ENCODE data around the gene MIDN. TPM values are rescaled to one million over a fixed set of nuclear protein-coding genes. Genes with fewer than 3 reads are reported as not detected.

The MIDN gene
- total RNA-seq, 1 donor from 2014 or later = 193 TPM

GRCh38 chr19:1233115-1233667, 15.2 kb upstream of the MIDN start:
- Mint-ChIP-seq H3K4me3 (ENCODE audit: low read depth) (no peak overlapping the region), H3K27ac (no peak overlapping the region), H3K9me3 (ENCODE audit: low read depth) (no peaks in the 10 kb centered on the region), H3K36me3 (ENCODE audit: insufficient read depth) (peaks cover 5% of the 10 kb centered on the region), H3K27me3 (no peaks in the 10 kb centered on the region), H3K4me1 (ENCODE audit: low read depth) (no peaks in the 10 kb centered on the region)
- TF ChIP-seq CTCF (IDR thresholded peaks at IDR 0.05; ENCODE audit: unreplicated experiment) = no peak
- no peak for DNase-seq (ENCODE audit: low spot score, unreplicated experiment)

- no peak for DNase-seq (ENCODE audit: low spot score, unreplicated experiment)
- Mint-ChIP-seq H3K36me3 (ENCODE audit: insufficient read depth) (peaks cover 4% of the 10 kb centered on the region), H3K9me3 (ENCODE audit: low read depth) (no peaks in the 10 kb centered on the region), H3K27ac (no peak overlapping the region), H3K4me3 (ENCODE audit: low read depth) (no peak overlapping the region), H3K27me3 (no peaks in the 10 kb centered on the region), H3K4me1 (ENCODE audit: low read depth) (peaks cover 6% of the 10 kb centered on the region)
- TF ChIP-seq CTCF (IDR thresholded peaks at IDR 0.05; ENCODE audit: unreplicated experiment) = no peak
These were observed 14.1 kb upstream of the MIDN start for GRCh38 chr19:1234051-1234954.

- peaks cover 4% of the 10 kb centered on the region for H3K36me3 Mint-ChIP-seq (ENCODE audit: insufficient read depth)
These were observed 13.4 kb upstream of the MIDN start for GRCh38 chr19:1234955-1235380.

GRCh38 chr19:1235625-1236538, 12.5 kb upstream of the MIDN start:
- Mint-ChIP-seq H3K4me1 (ENCODE audit: low read depth) (peaks cover 7% of the 10 kb centered on the region), H3K27me3 (no peaks in the 10 kb centered on the region), H3K4me3 (ENCODE audit: low read depth) (peak overlapping the region; percentile 35)

More at GRCh38 chr19:1234955-1235380, 13.4 kb upstream of the MIDN start:
- Mint-ChIP-seq H3K4me1 (ENCODE audit: low read depth) (peaks cover 7% of the 10 kb centered on the region), H3K27me3 (no peaks in the 10 kb centered on the region), H3K27ac (no peak overlapping the region), H3K9me3 (ENCODE audit: low read depth) (no peaks in the 10 kb centered on the region), H3K4me3 (ENCODE audit: low read depth) (no peak overlapping the region)
- no peak for DNase-seq (ENCODE audit: low spot score, unreplicated experiment)
- no peak for TF ChIP-seq CTCF (IDR thresholded peaks at IDR 0.05; ENCODE audit: unreplicated experiment)

More at GRCh38 chr19:1235625-1236538, 12.5 kb upstream of the MIDN start:
- H3K36me3 Mint-ChIP-seq (ENCODE audit: insufficient read depth) = peaks cover 4% of the 10 kb centered on the region
- H3K27ac Mint-ChIP-seq = no peak overlapping the region
- DNase-seq (ENCODE audit: low spot score, unreplicated experiment) = no peak
- TF ChIP-seq CTCF (IDR thresholded peaks at IDR 0.05; ENCODE audit: unreplicated experiment) = no peak
- no peaks in the 10 kb centered on the region for H3K9me3 Mint-ChIP-seq (ENCODE audit: low read depth)

All from progenitor cell of endocrine pancreas (in vitro differentiated cells).